A549 (cell line): ENCODE measurements around the gene CTXN2. TPM values are rescaled to one million over a fixed set of nuclear protein-coding genes. Genes with fewer than 3 reads are reported as not detected.
A peak's percentile ranks its signal among the peaks of the same experiment; 100 is the strongest.

ENCODE experiments used
- ATAC-seq, 2 experiments: fragments of 200-7000 bp in 1 of 2; fragments of >200 bp in 1 of 2; cut with Nextera tagmentation in 1 of 2; cut with Tn5 transposase in 1 of 2; 3 replicates each; pipeline versions ENCODE4 v1.8.0 to v1.9.1; 2018 to 2020; ENCODE audit warnings: mild to moderate bottlenecking in 1 of 2, moderate library complexity in 1 of 2
- CTCF ChIA-PET: fragments of 300-600 bp; sonication (Branson Sonifier 250); formaldehyde crosslinking; extraction: SDS; loops from one replicate; lab custom pipeline; 2021; ENCODE audit warnings: antibody characterized with exemption, inconsistent platforms; lab: Yijun Ruan, JAX
- POLR2A ChIA-PET: fragments of 350-600 bp; formaldehyde crosslinking; extraction: SDS; loops from one replicate; lab custom pipeline; 2021; ENCODE audit warnings: antibody characterized with exemption, inconsistent platforms; lab: Yijun Ruan, JAX
- DNase-seq, 2 experiments: peaks; one replicate each; pipeline versions ENCODE4 v3.0.0 to v3.0.0-alpha.2; 2011 to 2016; ENCODE audit warnings: low read depth in 1 of 2, low spot score in 1 of 2
- FAIRE-seq: peaks from 2 replicates; lab custom pipeline; 2011; peaks lifted over from hg19 to GRCh38; lab: Jason Lieb, UNC
- H3K27ac ChIP-seq, 2 experiments: fragments of >200 bp; sonication (Bioruptor Twin); formaldehyde crosslinking; 3 replicates each; pipeline ENCODE4 v1.5.1; 2016 to 2017
- H3K4me1 ChIP-seq: fragments of >200 bp; sonication (Bioruptor Twin); formaldehyde crosslinking; 3 replicates; pipeline ENCODE4 v1.6.1; 2016
- H3K4me2 ChIP-seq: fragments of >200 bp; sonication (Bioruptor Twin); formaldehyde crosslinking; 3 replicates; pipeline ENCODE4 v1.6.1; 2016
- H3K4me3 ChIP-seq: fragments of >200 bp; sonication (Bioruptor Twin); formaldehyde crosslinking; 3 replicates; pipeline ENCODE4 v1.5.1; 2016
- H3K9me3 ChIP-seq: fragments of >200 bp; sonication (Bioruptor Twin); formaldehyde crosslinking; 3 replicates; pipeline ENCODE4 v1.6.1; 2016
- BHLHE40 ChIP-seq: IDR thresholded peaks from 2 replicates; pipeline ENCODE4 v1.6.1; 2012; ENCODE audit warnings: low read depth, low read length, inconsistent platforms
- CHD2 ChIP-seq: fragments of 150-350 bp; IDR thresholded peaks from 2 replicates; pipeline ENCODE4 v1.6.1; 2014; ENCODE audit warnings: low read length; ENCODE audit not compliant: partially characterized antibody
- EP300 ChIP-seq, 2 experiments: fragments of >200 bp; sonication (Bioruptor Twin); formaldehyde crosslinking; IDR thresholded peaks; 2 replicates in 1 of 2; 3 replicates in 1 of 2; pipeline ENCODE4 v1.6.1; 2016 to 2017
- FOXS1 ChIP-seq: fragments of 250-450 bp; sonication (Bioruptor Pico); IDR thresholded peaks from 2 replicates; pipeline ENCODE4 v1.5.0; 2020; ENCODE audit warnings: mild to moderate bottlenecking, moderate library complexity
- HOXB5 ChIP-seq: fragments of 250-450 bp; sonication (Bioruptor Pico); IDR thresholded peaks from 2 replicates; pipeline ENCODE4 v1.5.0; 2020; ENCODE audit warnings: mild to moderate bottlenecking, moderate library complexity
- JUN ChIP-seq, 2 experiments: fragments of >200 bp; sonication (Bioruptor Twin); formaldehyde crosslinking; IDR thresholded peaks; 2 replicates in 1 of 2; 3 replicates in 1 of 2; pipeline ENCODE4 v1.6.1; 2016 to 2017
- KDM5A ChIP-seq: fragments of 200-600 bp; sonication (generic); IDR thresholded peaks from 2 replicates; pipeline ENCODE4 v1.6.1; 2016; ENCODE audit warnings: antibody characterized with exemption, mild to moderate bottlenecking
- MYC ChIP-seq: IDR thresholded peaks from 2 replicates; pipeline ENCODE4 v1.6.1; 2012; ENCODE audit warnings: mild to moderate bottlenecking, inconsistent platforms, low read length, improper control_type of control experiment, borderline replicate concordance
- NFE2L2 ChIP-seq: fragments of 150-350 bp; conservative IDR thresholded peaks from 2 replicates; pipeline ENCODE4 v1.6.1; 2014; ENCODE audit warnings: low read length
- NPAS2 ChIP-seq: fragments of 250-450 bp; sonication (Bioruptor Pico); IDR thresholded peaks from 2 replicates; pipeline ENCODE4 v1.8.0; 2022; ENCODE audit warnings: mild to moderate bottlenecking, moderate library complexity, borderline replicate concordance
- NR3C1 ChIP-seq: fragments of >200 bp; sonication (Bioruptor Twin); formaldehyde crosslinking; IDR thresholded peaks from 3 replicates; pipeline ENCODE4 v1.6.1; 2017
- PHF8 ChIP-seq: fragments of 200-600 bp; sonication (generic); IDR thresholded peaks from 2 replicates; pipeline ENCODE4 v1.6.1; 2016; ENCODE audit warnings: low read depth, mild to moderate bottlenecking, antibody characterized with exemption, moderate library complexity, borderline replicate concordance
- POLR2A ChIP-seq: IDR thresholded peaks from 2 replicates; pipeline ENCODE4 v1.6.1; 2012; ENCODE audit warnings: mild to moderate bottlenecking, low read length
- SMC3 ChIP-seq: fragments of >200 bp; sonication (Bioruptor Twin); formaldehyde crosslinking; IDR thresholded peaks from 3 replicates; pipeline ENCODE4 v1.6.1; 2018; ENCODE audit warnings: inconsistent platforms
- TFCP2L1 ChIP-seq: fragments of 250-450 bp; sonication (Bioruptor Pico); IDR thresholded peaks from 2 replicates; pipeline ENCODE4 v1.5.0; 2021; ENCODE audit warnings: mild to moderate bottlenecking
- ZC3H11A ChIP-seq: fragments of 450-650 bp; IDR thresholded peaks from 2 replicates; pipeline ENCODE4 v1.6.1; 2014; ENCODE audit warnings: antibody characterized with exemption, mild to moderate bottlenecking
- WGBS: methylation state at CpG from one replicate; pipeline ENCODE4 v1.1.6; 2017; ENCODE audit errors: missing lambda C conversion rate; 5-methylcytosine and 5-hydroxymethylcytosine counted together
- polyA plus RNA-seq, 4 experiments: library from polyadenylated mRNA; depleted of rRNA in 3 of 4; stranded (reverse); fragments of >200 nt; fragmentation: RNase III in 1 of 4; extraction: RNeasy Plus Mini Kit Qiagen cat#74134 plus additional on column Dnase treatment in 1 of 4; gene quantifications; 2 replicates in 3 of 4; 3 replicates in 1 of 4; pipeline ENCODE4 v1.2.3, GENCODE V29; 2011 to 2017
- TF ChIP-seq, protein P1 (sequence below): fragments of >200 bp; sonication (Bioruptor Twin); formaldehyde crosslinking; IDR thresholded peaks from 3 replicates; pipeline ENCODE4 v1.5.1; 2016
- TF ChIP-seq, protein P2 (sequence below): IDR thresholded peaks from 2 replicates; pipeline ENCODE4 v1.6.1; 2012
- TF ChIP-seq, protein P3 (sequence below): fragments of 200-600 bp; sonication (generic); IDR thresholded peaks from 2 replicates; pipeline ENCODE4 v1.6.1; 2016; ENCODE audit warnings: antibody characterized with exemption, mild to moderate bottlenecking, moderate library complexity
- TF ChIP-seq, protein P4 (sequence below): fragments of >200 bp; sonication (Bioruptor Twin); formaldehyde crosslinking; IDR thresholded peaks from 3 replicates; pipeline ENCODE4 v1.6.1; 2016
- TF ChIP-seq, protein P5 (sequence below): IDR thresholded peaks from 2 replicates; pipeline ENCODE4 v1.6.1; 2012; ENCODE audit warnings: low read depth, borderline replicate concordance

CTXN2 gene
- polyA plus RNA-seq, 2 of the 4 experiments (the other 2 are of a cell fraction), result not detected

DNA sequence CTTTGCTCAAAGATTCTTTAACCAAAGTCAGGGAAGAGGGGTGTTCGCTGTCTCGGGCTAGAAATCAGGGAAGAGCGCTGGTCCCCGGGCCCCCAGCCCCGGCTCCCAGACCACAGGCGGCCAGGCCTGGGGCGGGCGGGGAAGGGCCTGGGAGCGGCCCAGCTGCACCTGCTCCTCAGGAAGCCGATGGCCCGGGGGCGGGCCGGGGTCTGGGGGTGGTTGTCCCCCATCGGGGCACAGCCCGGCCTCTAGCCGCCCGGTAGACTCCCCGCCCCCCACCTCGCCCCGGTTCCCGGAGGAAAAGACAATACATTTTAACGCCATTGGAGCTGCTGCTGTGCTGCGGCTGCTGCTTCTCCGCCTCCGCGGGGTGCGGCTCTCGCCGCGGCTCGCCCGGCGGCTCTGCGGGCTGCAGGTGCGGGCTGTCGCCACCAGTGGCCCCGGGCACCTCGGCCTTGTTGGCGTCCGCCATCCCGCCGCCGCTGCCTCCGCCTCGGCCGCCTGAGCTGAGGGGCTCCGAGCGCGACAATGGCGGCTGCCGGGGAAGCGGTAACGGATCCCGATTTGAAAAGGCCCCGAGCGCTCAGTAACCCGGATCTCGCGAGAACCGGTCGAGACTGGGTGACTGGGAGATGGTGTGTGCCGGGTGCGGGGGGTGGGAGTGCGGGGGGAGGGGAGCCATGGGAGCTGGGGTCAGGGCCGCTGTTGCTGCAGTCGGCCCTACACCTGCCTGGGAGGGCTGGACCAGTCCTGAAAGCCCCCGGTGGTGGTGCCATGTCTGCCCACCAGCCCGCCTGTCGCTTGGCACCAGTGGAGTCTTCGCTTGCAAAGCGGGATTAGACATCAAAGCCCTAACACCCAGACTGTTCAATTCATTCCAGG, 13.5 kb upstream of the CTXN2 start, which contains the start of gene MYEF2:
TSS of gene MYEF2 (minus strand) at position 530 of the 882 bp plus-strand sequence. CDS start at position 472, 58 bp downstream.
- peak; percentile 44 to 81 for DNase-seq
- peak within 1 kb of the TSS; percentile 70 for H3K4me2 ChIP-seq

DNA sequence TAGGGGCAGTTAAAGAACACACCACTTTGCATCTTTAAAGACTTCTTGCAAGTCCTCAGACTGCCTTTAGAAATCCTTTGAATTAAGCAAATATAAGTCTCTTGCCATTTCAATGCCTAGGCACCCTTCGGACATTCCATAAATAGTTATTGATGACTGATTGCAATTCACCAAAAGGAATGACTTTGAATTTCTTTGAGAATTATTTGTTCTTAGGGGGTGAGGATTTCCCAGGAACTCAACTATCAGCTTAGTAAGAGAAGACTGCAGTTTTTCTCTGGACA, 12.9 kb upstream of the CTXN2 start:
- peak overlapping the region; percentile 70 for H3K4me2 ChIP-seq
- H3K9me3 ChIP-seq, result no peaks in the 10 kb centered on the region
- FAIRE-seq, result no peak
- ChIA-PET CTCF (interaction anchor here (1.2 kb wide), 1 partner anchor 107 kb away, joined by 4 read pairs; no protein-coding TSS in a partner anchor), POLR2A (no interaction called here)
- no peak for ATAC-seq
- no peak for DNase-seq
- TF ChIP-seq NPAS2 (CRISPR knock-in tag) (no peak), NFE2L2 (no peak), EP300 (IDR thresholded peaks at IDR 0.05) (no peak), CHD2 (no peak), SMC3 (no peak), KDM5A (no peak), MYC (no peak)
- TF ChIP-seq, protein P1, sequence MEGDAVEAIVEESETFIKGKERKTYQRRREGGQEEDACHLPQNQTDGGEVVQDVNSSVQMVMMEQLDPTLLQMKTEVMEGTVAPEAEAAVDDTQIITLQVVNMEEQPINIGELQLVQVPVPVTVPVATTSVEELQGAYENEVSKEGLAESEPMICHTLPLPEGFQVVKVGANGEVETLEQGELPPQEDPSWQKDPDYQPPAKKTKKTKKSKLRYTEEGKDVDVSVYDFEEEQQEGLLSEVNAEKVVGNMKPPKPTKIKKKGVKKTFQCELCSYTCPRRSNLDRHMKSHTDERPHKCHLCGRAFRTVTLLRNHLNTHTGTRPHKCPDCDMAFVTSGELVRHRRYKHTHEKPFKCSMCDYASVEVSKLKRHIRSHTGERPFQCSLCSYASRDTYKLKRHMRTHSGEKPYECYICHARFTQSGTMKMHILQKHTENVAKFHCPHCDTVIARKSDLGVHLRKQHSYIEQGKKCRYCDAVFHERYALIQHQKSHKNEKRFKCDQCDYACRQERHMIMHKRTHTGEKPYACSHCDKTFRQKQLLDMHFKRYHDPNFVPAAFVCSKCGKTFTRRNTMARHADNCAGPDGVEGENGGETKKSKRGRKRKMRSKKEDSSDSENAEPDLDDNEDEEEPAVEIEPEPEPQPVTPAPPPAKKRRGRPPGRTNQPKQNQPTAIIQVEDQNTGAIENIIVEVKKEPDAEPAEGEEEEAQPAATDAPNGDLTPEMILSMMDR, result no peak
- TF ChIP-seq, protein P2, sequence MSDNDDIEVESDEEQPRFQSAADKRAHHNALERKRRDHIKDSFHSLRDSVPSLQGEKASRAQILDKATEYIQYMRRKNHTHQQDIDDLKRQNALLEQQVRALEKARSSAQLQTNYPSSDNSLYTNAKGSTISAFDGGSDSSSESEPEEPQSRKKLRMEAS, result no peak
- H3K4me1 ChIP-seq, result peaks cover 11% of the 10 kb centered on the region; the same call in 2 of the 3 replicates
- H3K27ac ChIP-seq, result peak overlapping the region; percentile 94 to 100
- H3K4me3 ChIP-seq, result peak overlapping the region; percentile 84
- 96% methylated on average over 1 of the region's 1 CpG for WGBS

More for the DNA sequence above, 13.5 kb upstream of the CTXN2 start, which contains the start of gene MYEF2:
- Histone ChIP-seq H3K4me3 (peak within 1 kb of the TSS; percentile 84), H3K27ac (peak within 1 kb of the TSS; percentile 94 to 100), H3K9me3 (no peaks in the 10 kb centered on the region), H3K4me1 (peaks cover 11% of the 10 kb centered on the region; the same call in 2 of the 3 replicates)
- peak; percentile 96 to 98 for ATAC-seq
- no peak for FAIRE-seq
- ChIA-PET CTCF (interaction anchor here (1.1 kb wide), 1 partner anchor 107 kb away, joined by 3 read pairs; no protein-coding TSS in a partner anchor), POLR2A (no interaction called here)
- TF ChIP-seq NR3C1 (no peak), JUN (IDR thresholded peaks at IDR 0.05) (peak in 1 of 2 experiments; percentile 79; a peak in 3 of 5 replicates), ZC3H11A (no peak), BHLHE40 (no peak), NPAS2 (CRISPR knock-in tag) (no peak), CHD2 (peak; percentile 93), TFCP2L1 (CRISPR knock-in tag) (no peak), FOXS1 (no peak), HOXB5 (CRISPR knock-in tag) (no peak), POLR2A (0 out of 2 replicates have a peak, but pooled peaks have one; percentile 20), PHF8 (peak; percentile 71)
- TF ChIP-seq, protein P2, result peak; percentile 67
- TF ChIP-seq, protein P3, sequence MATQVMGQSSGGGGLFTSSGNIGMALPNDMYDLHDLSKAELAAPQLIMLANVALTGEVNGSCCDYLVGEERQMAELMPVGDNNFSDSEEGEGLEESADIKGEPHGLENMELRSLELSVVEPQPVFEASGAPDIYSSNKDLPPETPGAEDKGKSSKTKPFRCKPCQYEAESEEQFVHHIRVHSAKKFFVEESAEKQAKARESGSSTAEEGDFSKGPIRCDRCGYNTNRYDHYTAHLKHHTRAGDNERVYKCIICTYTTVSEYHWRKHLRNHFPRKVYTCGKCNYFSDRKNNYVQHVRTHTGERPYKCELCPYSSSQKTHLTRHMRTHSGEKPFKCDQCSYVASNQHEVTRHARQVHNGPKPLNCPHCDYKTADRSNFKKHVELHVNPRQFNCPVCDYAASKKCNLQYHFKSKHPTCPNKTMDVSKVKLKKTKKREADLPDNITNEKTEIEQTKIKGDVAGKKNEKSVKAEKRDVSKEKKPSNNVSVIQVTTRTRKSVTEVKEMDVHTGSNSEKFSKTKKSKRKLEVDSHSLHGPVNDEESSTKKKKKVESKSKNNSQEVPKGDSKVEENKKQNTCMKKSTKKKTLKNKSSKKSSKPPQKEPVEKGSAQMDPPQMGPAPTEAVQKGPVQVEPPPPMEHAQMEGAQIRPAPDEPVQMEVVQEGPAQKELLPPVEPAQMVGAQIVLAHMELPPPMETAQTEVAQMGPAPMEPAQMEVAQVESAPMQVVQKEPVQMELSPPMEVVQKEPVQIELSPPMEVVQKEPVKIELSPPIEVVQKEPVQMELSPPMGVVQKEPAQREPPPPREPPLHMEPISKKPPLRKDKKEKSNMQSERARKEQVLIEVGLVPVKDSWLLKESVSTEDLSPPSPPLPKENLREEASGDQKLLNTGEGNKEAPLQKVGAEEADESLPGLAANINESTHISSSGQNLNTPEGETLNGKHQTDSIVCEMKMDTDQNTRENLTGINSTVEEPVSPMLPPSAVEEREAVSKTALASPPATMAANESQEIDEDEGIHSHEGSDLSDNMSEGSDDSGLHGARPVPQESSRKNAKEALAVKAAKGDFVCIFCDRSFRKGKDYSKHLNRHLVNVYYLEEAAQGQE, result peak; percentile 98
- TF ChIP-seq, protein P4, sequence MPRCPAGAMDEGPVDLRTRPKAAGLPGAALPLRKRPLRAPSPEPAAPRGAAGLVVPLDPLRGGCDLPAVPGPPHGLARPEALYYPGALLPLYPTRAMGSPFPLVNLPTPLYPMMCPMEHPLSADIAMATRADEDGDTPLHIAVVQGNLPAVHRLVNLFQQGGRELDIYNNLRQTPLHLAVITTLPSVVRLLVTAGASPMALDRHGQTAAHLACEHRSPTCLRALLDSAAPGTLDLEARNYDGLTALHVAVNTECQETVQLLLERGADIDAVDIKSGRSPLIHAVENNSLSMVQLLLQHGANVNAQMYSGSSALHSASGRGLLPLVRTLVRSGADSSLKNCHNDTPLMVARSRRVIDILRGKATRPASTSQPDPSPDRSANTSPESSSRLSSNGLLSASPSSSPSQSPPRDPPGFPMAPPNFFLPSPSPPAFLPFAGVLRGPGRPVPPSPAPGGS, result peak; percentile 48; the same call in 1 of the 3 replicates
- TF ChIP-seq, protein P5, sequence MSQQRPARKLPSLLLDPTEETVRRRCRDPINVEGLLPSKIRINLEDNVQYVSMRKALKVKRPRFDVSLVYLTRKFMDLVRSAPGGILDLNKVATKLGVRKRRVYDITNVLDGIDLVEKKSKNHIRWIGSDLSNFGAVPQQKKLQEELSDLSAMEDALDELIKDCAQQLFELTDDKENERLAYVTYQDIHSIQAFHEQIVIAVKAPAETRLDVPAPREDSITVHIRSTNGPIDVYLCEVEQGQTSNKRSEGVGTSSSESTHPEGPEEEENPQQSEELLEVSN, result peak; percentile 67
- WGBS, result 21% methylated on average over 8 of the region's 71 CpGs
